Stimulated activated CD8-positive, alpha-beta memory T cell treated with anti-CD3 and anti-CD28 coated beads, Interleukin-4, amount 100 ng/mL, for 4 hours (primary cell): Measurements from ENCODE around the gene EHD1.

Experiments used
- DNase-seq, 2 donors: peaks; one replicate each; pipeline ENCODE4 v3.0.0-alpha.2; 2020; ENCODE audit warnings: low read depth in 2 of 2, low spot score in 1 of 2

Gene EHD1

GRCh38 chr11:64802370-64803157 lies 75.9 kb downstream of the EHD1 start:
- DNase-seq: no peak
